Activated CD8-positive, alpha-beta memory T cell treated with anti-CD3 and anti-CD28 coated beads for 24 hours (primary cell): ENCODE data around the gene UACA.
"Not testable (repeated sequence)": the region's sequence is repeated elsewhere in the genome, so short reads cannot be mapped to it uniquely, and the experiment has no call there.

Experiments
- DNase-seq: peaks from one replicate; pipeline ENCODE4 v3.0.0-alpha.2; 2020

UACA gene, protein sequence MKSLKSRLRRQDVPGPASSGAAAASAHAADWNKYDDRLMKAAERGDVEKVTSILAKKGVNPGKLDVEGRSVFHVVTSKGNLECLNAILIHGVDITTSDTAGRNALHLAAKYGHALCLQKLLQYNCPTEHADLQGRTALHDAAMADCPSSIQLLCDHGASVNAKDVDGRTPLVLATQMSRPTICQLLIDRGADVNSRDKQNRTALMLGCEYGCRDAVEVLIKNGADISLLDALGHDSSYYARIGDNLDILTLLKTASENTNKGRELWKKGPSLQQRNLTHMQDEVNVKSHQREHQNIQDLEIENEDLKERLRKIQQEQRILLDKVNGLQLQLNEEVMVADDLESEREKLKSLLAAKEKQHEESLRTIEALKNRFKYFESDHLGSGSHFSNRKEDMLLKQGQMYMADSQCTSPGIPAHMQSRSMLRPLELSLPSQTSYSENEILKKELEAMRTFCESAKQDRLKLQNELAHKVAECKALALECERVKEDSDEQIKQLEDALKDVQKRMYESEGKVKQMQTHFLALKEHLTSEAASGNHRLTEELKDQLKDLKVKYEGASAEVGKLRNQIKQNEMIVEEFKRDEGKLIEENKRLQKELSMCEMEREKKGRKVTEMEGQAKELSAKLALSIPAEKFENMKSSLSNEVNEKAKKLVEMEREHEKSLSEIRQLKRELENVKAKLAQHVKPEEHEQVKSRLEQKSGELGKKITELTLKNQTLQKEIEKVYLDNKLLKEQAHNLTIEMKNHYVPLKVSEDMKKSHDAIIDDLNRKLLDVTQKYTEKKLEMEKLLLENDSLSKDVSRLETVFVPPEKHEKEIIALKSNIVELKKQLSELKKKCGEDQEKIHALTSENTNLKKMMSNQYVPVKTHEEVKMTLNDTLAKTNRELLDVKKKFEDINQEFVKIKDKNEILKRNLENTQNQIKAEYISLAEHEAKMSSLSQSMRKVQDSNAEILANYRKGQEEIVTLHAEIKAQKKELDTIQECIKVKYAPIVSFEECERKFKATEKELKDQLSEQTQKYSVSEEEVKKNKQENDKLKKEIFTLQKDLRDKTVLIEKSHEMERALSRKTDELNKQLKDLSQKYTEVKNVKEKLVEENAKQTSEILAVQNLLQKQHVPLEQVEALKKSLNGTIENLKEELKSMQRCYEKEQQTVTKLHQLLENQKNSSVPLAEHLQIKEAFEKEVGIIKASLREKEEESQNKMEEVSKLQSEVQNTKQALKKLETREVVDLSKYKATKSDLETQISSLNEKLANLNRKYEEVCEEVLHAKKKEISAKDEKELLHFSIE (N-terminal part only)

DNA sequence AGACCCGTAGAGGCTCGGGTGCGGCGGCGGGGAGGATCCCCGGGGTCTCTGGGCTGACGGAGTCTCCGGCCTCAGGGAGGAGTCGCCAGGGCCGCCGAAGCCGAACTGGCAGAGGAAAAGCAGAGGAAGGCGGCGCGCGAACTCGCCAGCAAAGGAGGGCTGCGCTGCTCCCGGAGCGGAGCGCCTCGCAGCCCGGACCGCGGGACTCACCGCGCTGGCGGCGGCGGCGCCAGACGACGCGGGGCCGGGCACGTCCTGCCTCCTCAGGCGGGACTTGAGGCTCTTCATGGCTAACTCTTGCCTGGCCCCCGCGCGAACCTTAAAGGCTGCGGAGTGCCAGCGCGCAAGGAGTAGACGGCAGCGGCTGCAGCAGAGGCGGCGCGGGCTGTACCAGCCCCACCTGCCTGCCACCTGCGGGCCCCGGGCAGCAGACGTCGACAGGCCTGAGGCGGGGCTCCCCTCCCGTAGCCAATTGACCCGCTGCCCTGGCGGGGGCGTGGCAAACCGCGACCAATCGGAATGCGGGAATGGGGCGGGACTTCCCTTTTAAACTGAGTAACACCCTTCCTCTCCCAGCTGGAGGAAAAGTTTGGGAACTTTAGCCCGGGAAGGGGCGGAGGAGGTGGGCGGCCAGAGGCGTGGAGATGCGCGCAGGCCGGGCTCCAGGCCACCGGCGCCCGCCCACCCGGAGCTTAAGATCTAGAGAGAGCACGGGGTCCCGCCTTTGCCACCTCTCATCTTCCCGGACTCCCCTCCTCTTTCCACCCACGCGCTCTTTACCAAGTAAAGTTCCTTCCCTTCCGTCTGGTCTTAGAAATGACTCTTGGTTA is at the start of gene UACA:
Gene UACA, minus strand, starts transcription at position 439 of the 830 bp plus-strand sequence. Its CDS starts 151 bp downstream, at position 288.
- peak; percentile 92 for DNase-seq

DNA sequence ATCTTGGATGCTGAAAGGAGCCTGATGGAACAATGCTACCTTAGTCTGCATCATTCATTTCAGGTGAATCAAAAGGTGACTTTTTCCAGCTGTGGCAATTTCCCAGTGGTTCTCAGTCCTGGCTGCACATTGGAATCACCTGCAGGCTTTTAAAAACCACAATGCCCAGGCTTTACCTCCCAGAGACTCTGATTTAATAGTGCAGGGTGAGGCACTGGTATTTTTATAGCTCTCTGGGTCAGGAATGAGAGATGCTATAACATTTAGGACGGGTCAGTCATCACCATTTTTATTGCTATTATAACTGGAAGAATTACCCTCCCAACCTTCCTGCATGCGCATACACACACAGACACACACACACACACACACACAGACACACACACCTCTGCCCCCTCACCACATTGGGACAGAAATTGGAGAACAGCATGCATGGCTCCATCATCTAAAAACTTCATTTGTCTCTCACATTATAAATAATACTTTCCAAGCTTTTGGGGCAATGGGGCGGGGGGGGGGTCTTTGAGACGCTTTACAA is 49.5 kb upstream of the UACA start:
- no peak for DNase-seq

DNA sequence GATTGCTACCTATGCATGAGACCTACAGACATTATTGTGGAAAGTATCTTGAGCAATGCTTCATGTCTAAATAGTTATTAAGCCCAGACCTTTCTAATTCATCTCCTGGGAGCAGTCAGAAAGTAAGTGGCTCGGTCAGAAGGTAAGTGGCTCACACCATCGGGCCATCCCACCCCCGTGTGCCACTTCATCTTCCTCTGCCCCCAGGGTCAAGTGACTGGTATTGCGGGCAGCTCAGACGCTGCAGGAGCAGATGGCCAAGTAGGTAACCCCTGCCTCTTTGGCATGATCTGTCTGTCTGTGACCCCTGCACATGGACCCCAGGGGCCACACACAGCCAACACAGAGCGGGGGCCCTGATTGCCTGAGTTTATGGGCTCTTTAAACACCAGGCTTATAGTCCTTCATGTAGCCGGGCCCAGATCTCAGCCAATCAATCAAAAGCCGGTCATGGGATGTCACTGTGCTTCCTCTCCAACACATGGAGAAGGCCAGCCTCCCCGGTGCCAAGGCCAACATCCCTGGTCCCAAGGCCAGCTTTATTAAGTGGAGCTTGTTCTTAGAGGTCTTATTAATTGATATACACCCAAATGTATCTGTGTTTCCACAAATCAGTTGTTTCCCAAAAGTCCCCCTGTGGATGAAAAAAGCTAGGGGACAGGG is 47.7 kb upstream of the UACA start:
- no peak for DNase-seq

DNA sequence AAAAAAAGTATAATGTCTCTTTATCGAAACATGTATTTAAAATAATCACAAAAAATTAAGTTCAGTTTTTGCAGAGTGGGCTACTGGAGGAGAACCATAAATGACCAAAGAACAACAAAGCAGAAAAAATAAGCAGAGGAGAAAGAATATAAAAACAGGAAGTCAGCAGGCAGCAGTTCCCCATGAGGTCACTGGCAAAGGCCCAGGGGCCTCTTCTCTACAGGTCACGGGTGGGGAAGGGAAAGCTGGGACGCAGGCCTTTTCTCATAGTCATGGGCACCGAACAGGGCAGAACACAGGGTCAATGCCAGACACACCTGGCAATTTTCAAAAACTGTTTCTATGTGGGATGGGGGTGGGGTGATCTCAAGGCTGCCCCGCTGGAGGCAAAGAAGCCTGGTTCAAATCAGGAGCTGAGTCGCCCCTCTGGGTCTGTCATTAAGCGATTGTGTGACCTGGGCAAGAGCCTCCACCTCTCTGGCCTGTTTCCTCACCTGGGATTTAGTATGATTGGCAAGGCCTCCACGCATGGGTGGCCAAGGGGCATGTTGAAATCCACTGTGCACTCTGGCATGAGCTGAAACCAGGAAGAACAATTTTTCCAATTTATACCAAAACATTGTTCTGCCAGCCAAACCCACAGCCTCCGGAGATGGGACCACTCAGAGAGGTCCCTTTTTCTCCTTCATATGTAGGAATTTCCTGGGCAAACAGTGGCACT is 43.8 kb upstream of the UACA start:
- DNase-seq, result no peak

DNA sequence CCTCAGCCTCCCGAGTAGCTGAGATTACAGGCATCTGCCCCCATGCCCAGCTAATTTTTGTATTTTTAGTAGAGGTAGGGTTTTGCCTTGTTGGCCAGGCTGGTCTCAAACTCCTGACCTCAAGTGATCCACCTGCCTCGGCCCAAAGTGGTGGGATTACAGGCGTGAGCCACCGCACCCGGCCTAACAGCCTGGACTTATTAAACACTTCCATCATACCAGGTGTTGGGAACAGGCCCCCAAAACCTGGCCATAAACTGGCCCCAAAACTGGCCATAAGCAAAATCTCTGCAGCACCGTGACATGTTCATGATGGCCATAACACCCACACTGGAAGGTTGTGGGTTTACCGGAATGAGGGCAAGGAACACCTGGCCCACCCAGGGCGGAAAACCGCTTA is 41.0 kb upstream of the UACA start:
- not testable (repeated sequence) for DNase-seq

DNA sequence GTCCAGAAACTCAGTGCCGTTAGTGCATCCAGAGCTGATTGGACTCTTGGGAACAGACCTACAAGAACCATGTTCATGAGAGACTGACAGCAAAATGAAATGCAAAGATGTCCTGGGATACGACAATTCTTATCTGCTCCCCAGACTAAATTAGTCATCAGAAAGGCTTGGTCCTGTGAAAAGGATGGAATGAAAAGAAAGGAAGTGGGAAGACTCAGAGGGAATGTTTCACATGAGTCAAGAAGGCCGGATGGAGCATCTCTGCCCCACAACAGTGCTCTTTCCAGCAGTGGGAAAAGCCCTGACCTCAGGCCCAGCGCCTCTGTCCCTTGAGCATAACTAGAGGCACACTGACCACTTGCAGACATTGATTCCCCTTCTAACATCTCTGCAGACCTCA is 39.3 kb upstream of the UACA start:
- DNase-seq, result no peak

DNA sequence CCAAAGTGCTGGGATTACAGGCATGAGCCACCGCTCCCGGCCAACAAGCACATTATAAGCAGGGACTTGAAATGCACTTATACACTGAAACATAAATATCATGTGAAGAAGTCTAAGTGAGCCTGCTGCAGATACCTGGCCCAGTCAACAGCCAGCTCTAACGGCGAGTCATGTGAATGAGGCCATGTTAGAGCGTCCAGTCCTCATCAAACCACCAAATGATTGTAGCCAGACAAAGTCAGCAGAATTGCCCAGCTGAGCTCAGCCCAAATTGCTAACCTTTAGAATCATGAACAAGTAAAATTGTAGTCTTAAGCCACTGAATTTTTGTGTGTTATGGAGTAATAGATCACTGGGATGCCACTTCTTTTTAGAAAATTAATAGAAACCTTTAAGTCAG is 37.8 kb upstream of the UACA start:
- DNase-seq, result no peak

DNA sequence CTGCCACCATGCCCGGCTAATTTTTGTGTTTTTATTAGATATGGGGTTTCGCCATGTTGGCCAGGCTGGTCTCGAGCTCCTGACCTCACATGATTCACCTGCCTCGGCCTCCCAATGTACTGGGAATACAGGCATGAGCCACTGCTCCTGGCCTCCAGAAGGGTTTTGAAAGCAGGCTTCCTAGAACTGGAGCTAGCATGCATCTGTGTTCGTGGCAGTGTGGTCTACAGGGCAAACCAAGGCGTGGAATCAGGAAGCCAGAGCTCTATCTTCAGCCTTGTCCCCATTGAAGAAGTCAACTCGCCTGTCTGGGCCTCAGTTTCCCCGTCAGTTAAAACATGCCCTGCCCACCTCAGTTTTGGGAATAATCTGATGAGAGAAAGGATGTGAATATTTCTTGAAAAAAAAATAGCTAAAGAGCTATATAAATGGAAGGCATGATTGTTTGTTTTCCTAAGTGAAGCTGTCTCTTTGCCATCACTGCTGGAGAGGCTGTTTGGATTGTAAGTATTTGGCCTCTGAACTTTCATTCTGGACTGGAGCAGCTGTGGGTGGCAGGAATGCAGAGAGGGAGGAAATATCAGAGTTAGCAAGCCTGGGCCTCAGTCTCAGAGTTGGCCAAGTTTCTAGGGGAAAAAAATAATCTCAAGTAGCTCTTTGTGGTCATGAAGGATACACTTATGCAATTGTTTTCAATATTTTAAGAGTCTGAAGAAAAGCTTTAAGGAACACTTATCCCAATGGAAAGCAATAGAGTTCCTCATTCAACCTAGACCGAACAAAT is 36.5 kb upstream of the UACA start:
- DNase-seq, result no peak

DNA sequence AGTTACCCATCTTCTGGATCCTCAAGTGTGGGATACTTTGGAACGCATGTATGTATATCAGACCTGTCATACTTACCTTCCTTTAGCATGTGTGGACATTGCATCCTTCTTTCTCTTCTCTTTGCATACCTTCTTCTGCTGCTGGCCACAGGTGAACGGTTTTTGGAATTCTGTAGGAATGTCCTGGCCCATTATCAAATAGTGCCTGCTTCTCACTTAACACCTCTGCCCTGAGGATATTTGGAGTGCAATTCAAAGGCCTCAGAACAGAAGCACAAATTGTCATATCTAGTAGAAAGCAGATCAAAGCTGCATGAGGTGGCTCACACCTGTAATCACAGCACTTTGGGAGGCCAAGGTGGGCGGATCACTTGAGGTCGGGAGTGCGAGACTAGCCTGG is 34.1 kb upstream of the UACA start:
- DNase-seq, result no peak

DNA sequence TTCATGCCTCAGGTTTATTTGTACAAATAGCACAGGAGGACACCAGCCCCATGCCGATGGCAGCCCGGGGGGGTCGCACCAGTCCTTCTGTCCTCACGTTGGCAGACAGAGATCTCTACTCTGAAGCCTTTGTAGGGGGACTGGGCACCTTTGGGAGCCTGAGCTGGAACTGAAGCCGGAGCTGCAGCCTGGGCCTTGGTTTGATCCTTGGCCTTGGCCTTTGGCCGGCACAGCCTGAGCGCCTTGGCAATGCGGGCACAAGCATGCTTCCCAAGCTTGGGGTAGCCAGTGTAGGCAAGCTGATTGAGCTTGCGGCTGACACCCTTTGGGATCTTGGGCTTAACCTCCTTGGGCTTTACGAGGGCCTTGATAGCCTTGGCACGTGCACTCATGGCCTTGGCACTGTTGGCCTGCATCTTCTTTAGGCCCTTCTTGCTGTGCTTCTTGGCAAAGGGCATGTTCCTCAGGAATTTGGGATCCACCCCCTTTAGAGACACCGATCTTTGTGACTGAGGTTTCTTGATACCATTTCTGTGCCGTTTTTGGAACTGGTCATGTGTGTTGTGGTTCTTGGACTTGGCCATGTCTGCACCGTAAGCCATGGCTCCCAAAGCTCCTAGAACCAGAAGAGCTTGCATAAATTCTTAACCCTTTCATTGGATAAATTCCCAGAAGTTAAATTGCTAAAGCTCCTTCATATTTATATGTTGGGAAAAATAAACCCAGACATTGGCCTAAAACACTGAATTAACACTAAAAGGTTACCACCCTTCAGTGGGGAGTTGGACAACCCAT is 33.4 kb upstream of the UACA start:
- no peak for DNase-seq

DNA sequence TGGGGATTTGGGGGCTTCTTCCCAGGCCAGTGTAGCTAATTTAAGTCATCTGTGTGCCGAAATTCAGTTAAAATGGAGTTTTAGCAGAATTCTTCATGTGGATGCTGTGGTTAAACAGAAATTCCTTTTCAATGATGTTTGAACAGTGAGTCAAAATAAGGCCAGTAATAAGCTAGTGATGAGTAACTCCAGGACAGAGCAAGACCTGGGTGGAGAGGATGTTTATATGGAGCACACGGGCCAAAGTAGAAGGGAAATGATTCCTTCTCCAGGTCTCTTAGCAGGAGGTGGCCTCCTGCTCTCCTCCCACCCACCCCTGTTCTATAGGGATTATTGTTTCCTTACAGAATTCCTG is 31.9 kb upstream of the UACA start:
- DNase-seq, result no peak

DNA sequence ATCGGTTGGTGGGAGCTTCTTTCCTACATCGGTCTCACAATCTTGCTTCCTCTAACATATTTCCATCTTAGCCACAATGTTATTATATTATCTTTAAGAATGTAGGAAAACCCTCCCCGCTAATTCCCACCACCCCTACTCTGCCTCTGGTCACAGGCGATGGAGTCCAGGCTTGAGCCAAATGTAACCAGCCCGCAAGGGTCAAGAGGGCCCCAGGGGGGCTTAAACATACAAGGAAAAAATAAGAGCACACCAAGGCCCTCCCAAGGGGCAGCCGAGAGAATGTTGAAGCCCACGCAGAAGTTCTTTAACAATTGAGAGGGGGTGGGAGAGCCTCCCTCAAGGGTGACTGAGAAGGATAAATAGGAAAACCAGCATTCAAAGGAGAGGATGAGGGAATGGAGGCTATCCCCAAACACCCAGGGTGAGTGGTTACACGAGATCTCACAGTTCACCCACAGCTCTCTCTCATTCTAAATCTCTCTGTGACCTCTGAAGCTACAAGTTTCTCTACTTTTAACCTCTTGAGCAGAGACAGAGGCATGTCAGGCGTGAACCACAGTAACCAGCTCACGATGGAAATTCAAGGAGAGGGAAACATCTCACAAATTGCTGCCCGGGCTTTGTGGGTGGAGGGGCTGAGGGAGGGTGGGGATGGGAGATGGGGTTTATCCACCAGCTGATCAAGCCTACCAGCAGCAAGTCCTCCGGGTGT is 31.4 kb upstream of the UACA start:
- no peak for DNase-seq

DNA sequence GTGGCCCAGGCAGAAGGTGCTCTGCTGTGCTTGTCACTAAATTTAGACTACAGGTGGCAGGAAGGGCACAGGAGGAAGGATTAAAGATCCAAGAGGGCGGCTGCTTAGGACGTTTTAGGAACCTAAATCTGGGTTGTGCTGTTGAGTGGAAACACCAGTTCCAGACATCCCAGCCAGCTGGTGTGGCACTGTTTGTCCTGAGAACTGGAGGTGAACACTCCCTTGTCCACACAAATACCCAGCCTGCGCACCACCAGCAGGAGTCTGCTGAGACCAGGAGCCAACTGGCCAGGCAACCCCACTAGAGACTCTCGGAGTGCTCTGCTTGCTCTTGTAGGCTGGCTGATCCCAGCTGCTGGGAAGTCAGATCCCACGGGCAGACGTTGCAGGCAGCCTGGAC is 30.3 kb upstream of the UACA start:
- no peak for DNase-seq

DNA sequence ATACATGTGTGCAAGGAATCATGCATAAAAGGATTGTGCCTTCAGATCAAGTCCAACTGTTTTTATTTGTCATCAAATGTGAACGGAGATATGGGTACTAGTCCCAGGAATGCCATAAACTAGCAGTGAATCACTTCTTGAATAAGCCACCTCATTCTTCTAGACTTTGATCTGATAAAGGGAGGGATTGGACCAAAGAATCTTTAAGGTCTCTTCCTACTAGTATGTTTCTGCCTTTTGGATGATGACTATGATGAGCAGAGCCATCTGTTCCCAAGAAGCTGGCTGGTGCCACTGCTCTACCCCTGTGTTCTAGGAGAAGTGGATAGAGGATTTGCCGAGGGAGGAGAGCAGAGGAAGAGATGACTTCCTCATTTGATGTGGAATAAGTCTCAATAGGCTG is 28.8 kb upstream of the UACA start:
- DNase-seq, result no peak

DNA sequence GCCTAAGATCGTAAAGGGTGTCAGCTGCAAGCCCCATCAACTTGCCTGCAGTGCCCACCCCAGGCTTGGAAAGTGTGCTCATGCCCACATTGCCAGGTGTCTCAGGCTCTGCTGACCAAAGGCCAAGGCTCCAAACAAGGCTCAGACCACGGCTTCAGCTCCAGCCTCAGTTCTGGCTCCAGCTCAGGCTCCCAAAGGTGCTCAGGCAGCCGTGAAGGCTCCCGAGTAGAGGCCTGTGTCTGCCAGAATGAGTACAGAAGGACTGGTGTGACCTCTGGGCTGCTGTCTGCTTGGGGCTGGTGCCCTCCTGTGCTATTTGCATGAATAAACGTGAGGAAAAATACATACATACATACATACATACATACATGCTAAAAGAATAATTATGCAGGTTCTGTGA is 27.9 kb upstream of the UACA start:
- no peak for DNase-seq

DNA sequence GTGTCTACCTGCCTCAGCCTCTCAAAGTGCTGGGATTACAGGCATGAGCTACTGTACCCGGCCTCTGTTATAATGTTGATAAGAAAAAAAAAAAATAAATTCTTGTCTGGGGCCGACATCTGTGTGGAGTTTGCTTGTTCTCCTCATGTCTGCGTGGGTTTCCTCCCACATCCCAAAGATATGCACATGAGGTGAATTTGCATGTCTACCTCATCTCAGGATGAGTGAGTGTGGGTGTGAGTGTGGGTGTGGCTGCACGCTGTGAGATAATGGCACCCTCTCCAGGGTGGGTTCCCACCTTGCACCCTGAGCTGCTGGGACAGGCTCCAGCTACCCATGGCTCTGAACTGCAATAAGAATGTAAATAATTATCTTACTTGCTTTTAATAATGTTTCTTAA is 25.9 kb upstream of the UACA start:
- no peak for DNase-seq

DNA sequence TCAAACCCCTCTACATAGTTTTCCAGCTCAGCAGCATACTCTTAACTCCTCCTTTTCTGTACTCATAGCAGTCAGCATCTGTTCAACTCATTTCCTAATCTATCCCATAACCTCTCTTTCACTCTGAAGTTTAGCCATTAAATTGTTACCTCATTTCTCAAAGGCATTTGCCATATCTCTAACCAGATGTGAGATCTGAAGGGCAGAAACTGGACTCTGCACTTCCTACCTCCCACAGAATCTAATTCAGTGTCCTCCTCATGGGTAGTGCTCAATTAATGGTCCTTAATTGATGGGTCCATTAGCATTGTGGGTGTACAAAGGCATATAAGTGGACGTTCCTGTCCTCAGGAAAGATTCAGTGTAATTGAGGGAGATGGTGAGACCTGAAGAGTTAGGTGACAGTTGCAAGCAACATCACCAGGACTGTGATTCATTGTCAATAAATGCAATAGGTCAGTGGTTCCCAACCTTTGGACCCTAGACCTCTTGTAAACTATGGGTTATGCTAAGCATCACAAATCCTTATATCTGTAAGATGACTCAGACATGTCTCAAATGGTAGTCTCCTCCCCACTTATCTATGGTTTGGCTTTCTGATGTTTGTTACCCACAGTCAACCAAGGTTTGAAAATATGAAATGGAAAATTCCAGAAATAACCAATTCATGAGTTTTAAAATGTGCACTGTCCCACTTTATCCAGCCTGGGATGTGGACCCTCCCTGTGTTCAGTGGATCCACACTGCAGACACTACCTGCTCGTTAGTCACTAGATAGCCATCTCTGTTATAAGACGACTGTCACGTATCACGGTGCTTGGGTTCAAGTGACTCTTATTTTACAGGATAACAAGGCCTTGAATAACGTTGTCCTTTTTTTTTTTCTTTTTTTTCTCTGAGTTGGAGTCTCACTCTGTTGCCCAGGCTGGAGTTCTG is 25.0 kb upstream of the UACA start:
- no peak for DNase-seq
